ENCODE results near the gene RAPGEF2. TPM values are rescaled to one million over a fixed set of nuclear protein-coding genes. Genes with fewer than 3 reads are reported as not detected.

Gene RAPGEF2
- total RNA-seq, 1 experiment from 2014 or later: 21.2 TPM

DNA sequence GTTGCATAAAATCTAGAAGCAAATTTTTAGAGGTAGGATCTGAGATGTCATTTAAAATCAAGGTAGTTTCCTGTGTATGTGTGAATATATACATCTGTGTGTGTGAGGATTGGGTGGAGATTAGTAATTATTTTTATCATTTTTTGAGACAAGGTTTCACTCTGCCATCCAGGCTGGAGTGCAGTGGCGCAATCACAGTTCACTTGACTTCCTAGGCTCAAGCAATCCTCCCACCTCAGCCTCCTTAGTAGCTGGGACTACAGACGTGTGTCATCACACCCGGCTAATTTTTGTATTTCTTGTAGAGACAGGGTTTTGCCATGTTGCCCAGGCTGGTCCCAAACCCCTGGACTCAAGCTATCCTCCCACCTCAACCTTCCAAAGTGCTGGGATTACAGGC is 188.3 kb downstream of the RAPGEF2 start:
- no peak overlapping the region for H2AFZ ChIP-seq (ENCODE audit: low read length)
- H3K9ac ChIP-seq (ENCODE audit: low read length): no peak overlapping the region
- H3K27me3 ChIP-seq (ENCODE audit: low read length): no peaks in the 10 kb centered on the region
- no peaks in the 10 kb centered on the region for H3K36me3 ChIP-seq (ENCODE audit: low read depth, low read length)
- no peaks in the 10 kb centered on the region for H3K9me3 ChIP-seq (ENCODE audit: low read length)
- DNase-seq (no peak), ATAC-seq (no peak)
- intact Hi-C loops (cut with micrococcal nuclease): loop anchor here (10.0 kb wide), 1 partner anchor 46 kb away; no protein-coding TSS in a partner anchor
- POLR2A ChIA-PET (ENCODE audit: unreplicated experiment): no interaction called here
- BruUV-seq (replicated peaks): no TSS peak
- H4K20me1 ChIP-seq (ENCODE audit: low read length): no peaks in the 10 kb centered on the region
- H3K4me3 ChIP-seq (ENCODE audit: low read length): no peak overlapping the region
- CTCF ChIA-PET: no interaction called here
- no peak overlapping the region for H3K27ac ChIP-seq (ENCODE audit: low read length)
- H3K4me1 ChIP-seq (ENCODE audit: insufficient read depth, low read length): peaks cover 49% of the 10 kb centered on the region
- no peaks in the 10 kb centered on the region for H3K9me2 ChIP-seq (replicated peaks; ENCODE audit: low read length)
- H3K79me2 ChIP-seq (ENCODE audit: low read length): no peaks in the 10 kb centered on the region
- peak overlapping the region; percentile 32; the same call in 1 of the 2 replicates for H3K4me2 ChIP-seq (ENCODE audit: low read length)
- no peak for TF ChIP-seq EZH2phosphoT487 (IDR thresholded peaks at IDR 0.05; ENCODE audit: borderline replicate concordance, low read length)
- TF ChIP-seq, protein P1, sequence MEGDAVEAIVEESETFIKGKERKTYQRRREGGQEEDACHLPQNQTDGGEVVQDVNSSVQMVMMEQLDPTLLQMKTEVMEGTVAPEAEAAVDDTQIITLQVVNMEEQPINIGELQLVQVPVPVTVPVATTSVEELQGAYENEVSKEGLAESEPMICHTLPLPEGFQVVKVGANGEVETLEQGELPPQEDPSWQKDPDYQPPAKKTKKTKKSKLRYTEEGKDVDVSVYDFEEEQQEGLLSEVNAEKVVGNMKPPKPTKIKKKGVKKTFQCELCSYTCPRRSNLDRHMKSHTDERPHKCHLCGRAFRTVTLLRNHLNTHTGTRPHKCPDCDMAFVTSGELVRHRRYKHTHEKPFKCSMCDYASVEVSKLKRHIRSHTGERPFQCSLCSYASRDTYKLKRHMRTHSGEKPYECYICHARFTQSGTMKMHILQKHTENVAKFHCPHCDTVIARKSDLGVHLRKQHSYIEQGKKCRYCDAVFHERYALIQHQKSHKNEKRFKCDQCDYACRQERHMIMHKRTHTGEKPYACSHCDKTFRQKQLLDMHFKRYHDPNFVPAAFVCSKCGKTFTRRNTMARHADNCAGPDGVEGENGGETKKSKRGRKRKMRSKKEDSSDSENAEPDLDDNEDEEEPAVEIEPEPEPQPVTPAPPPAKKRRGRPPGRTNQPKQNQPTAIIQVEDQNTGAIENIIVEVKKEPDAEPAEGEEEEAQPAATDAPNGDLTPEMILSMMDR (conservative IDR thresholded peaks at IDR 0.05; ENCODE audit: low read depth, low read length): no peak
- TF ChIP-seq EZH2 (IDR thresholded peaks at IDR 0.05; ENCODE audit: low read length, unreplicated experiment): no peak
- H3F3A ChIP-seq (ENCODE audit: low read length, unreplicated experiment): no peaks in the 10 kb centered on the region

DNA sequence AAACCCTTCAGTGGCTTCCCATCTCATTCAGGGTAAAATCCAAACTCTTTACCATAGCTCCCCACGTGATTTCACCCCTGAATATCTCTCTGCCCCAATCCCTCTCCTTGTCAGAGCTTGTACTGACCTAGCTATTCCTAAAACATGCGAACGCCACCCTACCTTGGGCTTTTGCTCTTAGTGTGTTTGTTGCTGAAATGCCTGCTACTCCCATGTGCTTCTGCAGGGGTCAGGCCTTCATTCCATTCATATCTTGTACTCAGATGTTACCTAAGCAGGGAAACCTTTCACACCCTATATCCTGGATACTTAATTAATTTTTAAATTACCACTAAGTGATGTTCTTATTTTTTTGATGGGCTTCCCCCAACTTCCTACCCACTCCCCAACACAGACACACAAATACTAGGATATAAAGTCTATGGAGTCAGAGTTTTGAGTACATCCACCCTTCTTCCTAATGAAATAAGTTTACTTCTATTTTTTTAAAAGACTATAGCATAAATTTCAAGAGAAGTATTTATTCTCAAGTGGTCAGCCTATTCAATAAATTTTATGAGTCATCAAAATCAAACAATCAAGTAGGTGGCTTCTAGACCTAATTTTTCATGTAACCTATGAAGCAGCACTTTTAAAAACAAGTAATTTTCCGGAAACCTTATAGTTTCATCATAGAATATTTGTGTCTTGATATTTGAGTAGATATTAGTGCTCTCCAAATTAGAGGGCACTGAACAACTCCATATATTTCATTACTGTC is 189.4 kb downstream of the RAPGEF2 start:
- no peaks in the 10 kb centered on the region for H3K79me2 ChIP-seq (ENCODE audit: low read length)
- H3K9ac ChIP-seq (ENCODE audit: low read length): no peak overlapping the region
- ChIA-PET CTCF (no interaction called here), POLR2A (ENCODE audit: unreplicated experiment) (interaction anchor here (0.6 kb wide), 1 partner anchor 125 kb away, joined by 5 read pairs; no protein-coding TSS in a partner anchor)
- H3K4me2 ChIP-seq (ENCODE audit: low read length): peak overlapping the region; percentile 63
- H3K27ac ChIP-seq (ENCODE audit: low read length): peak overlapping the region; percentile 57
- no peak overlapping the region for H3K4me3 ChIP-seq (ENCODE audit: low read length)
- no peaks in the 10 kb centered on the region for H4K20me1 ChIP-seq (ENCODE audit: low read length)
- H3K27me3 ChIP-seq (ENCODE audit: low read length): no peaks in the 10 kb centered on the region
- H3K4me1 ChIP-seq (ENCODE audit: insufficient read depth, low read length): peaks cover 60% of the 10 kb centered on the region
- no peaks in the 10 kb centered on the region for H3K9me2 ChIP-seq (replicated peaks; ENCODE audit: low read length)
- peak; percentile 55 for DNase-seq
- intact Hi-C loops (cut with micrococcal nuclease): loop anchor here (10.0 kb wide), 1 partner anchor 48 kb away; no protein-coding TSS in a partner anchor
- BruUV-seq (replicated peaks): no TSS peak
- TF ChIP-seq, protein P1 (conservative IDR thresholded peaks at IDR 0.05; ENCODE audit: low read depth, low read length): no peak
- TF ChIP-seq EZH2phosphoT487 (IDR thresholded peaks at IDR 0.05; ENCODE audit: borderline replicate concordance, low read length) (no peak), EZH2 (IDR thresholded peaks at IDR 0.05; ENCODE audit: low read length, unreplicated experiment) (no peak)
- H3K9me3 ChIP-seq (ENCODE audit: low read length): no peaks in the 10 kb centered on the region
- H3F3A ChIP-seq (ENCODE audit: low read length, unreplicated experiment): no peaks in the 10 kb centered on the region
- H2AFZ ChIP-seq (ENCODE audit: low read length): no peak overlapping the region
- H3K36me3 ChIP-seq (ENCODE audit: low read depth, low read length): no peaks in the 10 kb centered on the region
- ATAC-seq: peak; percentile 50
